GM18873 (cell line): ENCODE measurements around the gene SPSB1.

Experiments
- ATAC-seq: cut with Tn5 transposase; IDR thresholded peaks from one replicate; pipeline ENCODE4 v1.9.1; 2021; ENCODE audit warnings: mild to moderate bottlenecking, moderate library complexity, moderate number of reproducible peaks; ENCODE audit not compliant: unreplicated experiment, low FRiP score

SPSB1 gene

DNA sequence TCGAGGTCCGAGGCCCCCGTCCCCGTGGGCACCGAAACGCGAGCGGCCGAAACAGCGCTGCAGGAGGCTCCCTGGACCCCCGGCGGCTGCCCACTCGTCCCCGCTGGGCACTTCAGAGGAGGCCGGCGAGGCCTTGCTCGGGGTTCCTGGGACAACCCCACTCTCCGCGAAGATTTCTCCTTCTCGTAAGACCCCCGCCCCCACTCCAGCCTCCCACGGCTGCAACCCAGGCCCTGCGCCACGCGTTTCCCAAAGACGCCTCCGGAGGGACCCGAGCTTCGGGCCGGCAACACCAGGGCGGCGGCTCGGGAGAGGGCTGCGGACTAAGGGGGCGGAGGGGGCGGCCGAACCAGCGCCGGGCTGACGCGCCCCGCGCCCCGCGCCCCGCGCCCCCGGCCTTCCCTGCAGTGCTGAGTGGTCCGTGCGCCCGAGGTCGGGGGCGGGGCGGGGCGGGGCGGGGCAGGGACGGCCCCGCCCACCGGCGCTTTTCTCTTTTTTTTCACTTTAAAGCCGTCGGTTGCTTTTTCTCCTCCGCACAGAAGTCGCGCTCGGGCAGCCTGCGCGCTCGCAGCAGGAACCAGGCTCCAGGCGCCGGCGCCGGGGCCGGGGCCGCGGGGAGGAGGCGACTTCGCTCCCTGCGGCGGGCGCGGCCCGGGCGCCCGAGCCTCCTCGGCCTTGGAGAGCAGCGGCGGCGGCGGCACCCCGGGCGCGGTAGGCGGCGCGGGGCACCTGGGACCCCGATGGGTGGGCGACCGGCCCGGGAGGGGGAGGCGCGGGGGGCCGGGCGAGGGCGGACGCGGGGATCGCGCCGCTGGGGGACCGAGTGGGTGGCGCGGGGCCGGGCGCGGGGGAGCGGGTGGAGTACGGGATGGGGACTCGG is at the start of gene SPSB1:
SPSB1 (plus strand) TSS at position 534 of the 880 bp plus-strand sequence. CDS start 62,998 bp downstream, outside the sequence.
- no peak for ATAC-seq

DNA sequence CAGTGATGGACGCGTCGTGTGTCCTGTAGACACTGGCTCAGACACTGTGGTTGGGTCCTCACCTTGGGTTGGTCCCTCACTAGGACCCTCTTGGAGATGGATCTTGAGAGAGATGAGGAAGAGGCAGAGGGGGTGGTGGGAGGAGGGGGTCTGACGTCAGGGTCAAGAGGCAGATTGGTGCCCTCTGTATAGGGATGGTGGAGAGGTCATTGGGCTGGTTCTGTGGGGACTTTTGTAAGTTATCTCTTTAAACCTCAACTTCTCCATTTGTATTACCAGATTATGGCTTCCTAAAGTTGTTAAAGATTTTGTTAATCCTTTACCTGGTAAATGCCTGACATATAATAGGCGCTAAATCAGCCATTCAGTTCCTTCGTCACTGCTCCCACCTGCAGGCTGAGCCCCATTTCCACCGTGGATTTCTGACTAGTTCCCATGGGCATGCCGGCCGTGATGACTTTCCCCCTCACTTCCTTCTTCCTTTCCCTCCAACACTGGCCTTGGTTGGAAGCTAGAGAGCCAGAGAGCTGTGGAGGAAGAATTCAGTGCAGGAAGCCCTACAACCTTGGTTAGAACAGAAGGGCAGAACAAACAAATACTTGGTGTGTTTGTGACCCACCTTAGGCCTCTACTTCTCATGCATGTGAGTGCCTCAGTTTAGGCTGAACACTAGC is 49.5 kb upstream of the SPSB1 start:
- no peak for ATAC-seq

DNA sequence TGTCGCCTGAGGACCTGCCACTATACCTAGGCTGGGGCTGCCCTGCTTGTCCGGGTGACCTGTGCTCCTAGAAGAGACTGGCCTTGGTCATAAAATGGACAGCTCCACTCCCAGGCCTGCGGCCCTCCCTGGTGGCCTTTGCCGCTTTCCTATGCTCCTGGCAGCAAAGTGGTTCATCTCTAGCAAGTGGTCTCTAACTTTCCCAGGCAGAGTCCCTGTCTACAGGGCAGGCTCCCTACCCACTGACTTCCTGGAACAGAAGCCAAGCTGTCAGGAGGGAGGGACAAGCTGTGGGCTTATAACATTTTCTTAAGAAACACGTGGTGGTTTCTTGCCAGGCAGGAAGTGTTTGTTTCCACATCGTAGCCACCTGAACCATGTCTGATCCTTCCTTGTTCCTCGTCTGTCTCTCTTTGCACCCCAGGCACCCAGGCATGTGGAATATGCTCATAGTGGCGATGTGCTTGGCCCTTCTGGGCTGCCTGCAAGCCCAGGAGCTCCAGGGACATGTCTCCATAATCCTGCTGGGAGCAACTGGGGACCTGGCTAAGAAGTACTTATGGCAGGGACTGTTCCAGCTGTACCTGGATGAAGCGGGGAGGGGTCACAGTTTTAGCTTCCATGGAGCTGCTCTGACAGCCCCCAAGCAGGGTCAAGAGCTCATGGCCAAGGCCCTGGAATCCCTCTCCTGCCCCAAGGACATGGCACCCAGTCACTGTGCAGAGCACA is 48.0 kb upstream of the SPSB1 start:
- ATAC-seq = no peak

DNA sequence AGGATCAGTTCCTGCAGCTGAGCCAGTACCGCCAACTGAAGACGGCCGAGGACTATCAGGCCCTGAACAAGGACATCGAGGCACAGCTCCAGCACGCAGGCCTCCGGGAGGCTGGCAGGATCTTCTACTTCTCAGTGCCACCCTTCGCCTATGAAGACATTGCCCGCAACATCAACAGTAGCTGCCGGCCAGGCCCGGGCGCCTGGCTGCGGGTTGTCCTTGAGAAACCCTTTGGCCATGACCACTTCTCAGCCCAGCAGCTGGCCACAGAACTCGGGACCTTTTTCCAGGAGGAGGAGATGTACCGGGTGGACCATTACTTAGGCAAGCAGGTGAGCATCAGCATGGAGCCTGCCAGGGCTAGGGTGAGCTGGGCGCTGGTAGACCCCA is 47.5 kb upstream of the SPSB1 start:
- ATAC-seq = no peak

DNA sequence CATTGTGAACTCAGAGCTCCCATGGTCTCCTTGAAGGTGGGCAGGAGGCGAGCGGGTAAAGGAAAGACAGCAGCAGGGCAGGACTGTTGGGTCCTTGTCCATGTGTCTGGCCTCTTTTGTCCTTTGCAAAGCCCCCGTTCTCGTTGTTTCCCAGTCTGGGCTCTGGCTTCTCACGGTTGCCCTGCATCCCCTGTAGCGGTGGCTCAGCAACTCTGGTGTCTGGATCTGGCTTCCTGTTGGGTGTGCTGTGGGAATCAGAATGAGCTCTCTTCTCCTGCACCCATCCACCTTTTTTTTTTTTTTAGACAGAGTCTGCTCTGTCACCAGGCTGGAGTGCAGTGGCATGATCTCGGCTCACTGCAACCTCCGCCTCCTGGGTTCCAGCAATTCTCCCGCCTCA is 47.0 kb upstream of the SPSB1 start:
- ATAC-seq = no peak

DNA sequence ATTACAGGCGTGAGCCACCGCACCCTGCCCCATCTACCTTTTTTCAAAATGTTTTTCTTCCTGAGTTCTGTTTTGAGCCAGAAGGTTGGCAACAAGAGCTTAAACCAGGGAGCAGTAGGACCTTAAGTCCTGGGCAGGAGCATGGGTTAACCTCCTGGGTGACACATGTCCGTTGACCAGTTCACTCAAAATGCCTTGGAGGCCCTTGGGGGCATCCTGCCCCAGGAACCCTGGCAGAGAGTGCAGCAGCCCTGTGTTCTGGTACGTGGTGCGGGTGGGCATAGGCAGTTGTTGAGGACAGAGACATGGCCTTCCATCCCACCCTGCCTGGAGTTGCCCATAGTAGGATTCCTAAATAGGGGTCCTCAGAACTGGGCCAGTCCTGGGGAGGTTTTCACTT is 46.5 kb upstream of the SPSB1 start:
- ATAC-seq = no peak

DNA sequence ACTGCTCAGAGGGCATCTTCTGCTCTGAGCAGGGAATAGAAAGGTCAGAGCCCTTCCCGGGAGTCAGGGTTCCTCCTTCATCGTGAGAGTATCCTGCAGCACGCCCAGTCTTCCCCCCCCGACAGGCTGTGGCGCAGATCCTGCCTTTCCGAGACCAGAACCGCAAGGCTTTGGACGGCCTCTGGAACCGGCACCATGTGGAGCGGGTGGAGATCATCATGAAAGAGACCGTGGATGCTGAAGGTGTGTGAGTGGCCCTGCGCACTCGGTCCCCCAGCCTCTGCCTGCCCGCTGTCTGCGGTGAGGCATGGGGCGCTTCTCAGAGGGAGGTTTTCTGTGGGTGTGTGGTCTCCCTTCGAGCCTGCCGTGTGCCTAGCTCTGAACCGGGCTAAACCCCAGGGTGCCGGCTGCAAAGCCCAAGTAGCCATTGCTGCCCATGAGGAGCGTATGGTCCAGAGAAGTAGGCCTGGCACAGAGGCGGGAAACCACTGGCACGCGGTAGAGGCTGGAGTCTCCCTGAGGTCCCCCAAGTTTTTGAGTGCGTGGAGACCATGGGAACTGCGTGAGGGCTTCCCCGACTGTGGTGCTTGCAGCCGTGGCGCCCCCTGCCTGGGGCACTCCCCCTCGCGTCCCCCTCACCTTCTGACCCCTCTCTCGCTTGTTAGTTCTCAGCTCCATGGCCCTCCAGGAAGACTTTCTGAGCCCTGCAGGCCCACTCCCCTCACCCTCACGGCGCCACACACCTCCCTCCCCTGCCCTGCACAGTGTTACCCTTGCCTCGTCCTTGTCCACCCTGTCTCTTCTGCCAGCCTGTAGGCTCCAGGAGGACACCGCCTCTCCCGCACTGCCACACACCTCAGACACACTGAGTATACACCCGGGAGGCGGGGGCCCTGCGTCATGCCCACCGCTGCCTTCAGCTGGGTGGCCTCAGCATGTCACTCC is 45.6 kb upstream of the SPSB1 start:
- no peak for ATAC-seq

DNA sequence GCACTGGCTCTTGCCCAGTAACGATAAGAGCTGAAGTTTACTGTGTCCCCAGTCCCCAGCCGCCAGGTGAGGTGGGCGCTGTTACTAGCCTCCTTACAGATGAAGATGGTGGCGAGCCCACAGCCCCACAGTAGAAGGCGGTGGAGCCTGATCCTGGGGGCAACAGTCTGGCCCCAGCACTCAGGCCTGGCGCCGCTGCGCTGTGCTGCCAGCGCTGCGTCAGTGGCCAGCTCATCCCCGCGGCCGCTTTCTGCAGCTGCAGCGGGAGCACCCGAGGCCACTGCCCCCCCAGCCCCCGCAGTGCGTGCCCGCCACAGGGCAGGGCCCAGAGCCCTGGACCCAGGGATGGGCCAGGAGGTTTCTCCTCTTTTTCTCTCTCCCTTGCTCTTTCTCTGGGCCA is 44.8 kb upstream of the SPSB1 start:
- ATAC-seq = no peak

DNA sequence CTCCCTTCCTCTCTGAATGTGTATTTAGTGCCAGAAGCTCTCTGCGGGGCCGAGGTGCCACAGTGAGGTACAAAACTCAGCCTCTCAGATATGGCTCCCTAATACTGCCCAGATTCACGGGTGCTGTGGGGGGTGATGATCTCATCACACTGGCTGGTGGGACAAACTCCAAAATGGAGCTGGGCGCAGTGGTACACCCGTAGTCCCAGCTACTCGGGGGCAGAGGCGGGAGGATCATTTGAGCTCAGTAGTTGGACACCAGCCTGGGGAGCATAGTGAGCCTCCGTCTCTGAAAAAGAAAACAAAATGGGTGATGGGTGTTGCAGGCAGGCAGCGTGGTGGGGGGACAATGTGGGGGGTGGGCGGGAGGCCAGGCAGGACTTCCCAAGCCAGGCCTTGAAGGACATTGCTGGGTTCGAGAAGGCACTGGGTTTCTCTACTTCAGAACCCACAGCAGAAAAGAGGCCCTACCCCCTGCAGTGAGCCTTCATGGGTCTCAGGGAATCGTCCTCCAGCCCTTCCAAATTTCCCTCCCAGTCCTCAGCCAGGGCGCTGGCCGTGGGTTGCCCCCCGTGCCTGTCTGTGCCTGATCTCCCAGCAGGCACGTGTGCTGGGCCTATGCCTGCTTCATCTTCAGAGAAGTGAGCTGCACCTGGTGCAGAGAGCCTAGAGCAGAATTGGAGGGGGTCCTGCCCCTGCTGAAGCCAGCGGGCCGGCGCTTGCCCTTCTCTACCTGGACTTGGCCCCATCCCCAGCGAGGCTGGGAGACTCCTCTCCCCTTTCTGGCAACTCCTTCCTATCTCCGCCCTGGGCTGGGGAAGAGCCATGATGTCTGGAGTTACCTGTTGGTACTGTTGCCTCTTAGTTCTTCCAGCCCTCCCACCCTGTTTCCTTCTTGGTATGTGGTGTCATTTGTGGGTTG is 44.1 kb upstream of the SPSB1 start:
- ATAC-seq = no peak

DNA sequence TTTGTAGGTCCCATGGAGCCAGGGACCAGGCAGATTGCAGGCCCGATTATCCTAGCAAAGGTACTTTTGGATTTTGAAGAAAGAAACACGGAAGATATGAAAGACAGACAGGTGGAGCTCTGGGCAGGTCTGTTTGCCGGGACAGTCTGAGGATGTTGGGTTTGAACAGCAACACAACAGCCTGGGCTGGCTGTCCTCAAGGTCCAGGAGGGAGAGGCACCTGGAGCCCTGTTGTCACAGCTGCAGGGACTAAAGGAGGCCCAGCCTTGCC is 43.5 kb upstream of the SPSB1 start:
- ATAC-seq = no peak

DNA sequence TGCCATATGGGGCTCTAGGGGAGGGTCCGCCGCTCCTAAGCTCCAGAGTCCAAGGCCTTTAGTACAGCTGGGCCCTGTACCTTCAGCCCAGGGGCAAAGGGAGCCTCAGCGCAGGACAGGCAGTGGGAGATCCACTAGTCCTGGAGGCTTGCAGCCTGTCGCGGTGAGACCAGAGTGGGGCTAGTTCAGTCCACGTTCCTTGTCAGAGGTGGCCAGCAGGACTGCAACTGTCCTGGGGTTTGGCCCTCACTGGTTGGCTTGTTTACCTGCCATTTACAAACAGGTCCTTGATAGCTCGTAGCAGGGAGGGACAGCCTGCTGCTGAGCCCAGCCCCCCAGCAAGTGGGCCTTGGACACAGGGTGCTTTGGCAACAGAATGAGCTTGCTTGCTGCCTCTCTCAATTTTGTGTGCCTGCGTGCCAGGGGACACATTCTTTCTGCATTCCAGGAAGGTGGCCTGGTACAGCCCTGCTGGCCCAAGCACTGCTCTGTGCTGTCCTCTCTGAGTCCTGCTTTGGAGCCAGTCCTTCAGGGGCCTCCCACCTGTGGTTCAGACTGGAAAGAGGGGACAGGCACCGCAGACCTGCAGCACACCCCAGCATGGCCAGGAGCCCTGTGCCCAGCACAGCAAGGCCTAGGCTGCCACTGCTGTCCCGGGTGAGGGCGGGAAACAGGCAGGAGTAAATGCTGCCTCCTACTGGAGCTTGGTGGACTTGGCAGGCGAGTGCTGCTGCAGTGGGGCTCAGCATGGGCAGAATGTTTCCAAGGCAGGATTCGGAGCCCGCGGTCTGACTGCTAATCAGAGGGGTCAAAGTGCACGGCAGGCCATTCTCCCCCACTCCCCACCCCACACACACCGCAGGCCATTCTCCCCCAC is 42.9 kb upstream of the SPSB1 start:
- no peak for ATAC-seq

DNA sequence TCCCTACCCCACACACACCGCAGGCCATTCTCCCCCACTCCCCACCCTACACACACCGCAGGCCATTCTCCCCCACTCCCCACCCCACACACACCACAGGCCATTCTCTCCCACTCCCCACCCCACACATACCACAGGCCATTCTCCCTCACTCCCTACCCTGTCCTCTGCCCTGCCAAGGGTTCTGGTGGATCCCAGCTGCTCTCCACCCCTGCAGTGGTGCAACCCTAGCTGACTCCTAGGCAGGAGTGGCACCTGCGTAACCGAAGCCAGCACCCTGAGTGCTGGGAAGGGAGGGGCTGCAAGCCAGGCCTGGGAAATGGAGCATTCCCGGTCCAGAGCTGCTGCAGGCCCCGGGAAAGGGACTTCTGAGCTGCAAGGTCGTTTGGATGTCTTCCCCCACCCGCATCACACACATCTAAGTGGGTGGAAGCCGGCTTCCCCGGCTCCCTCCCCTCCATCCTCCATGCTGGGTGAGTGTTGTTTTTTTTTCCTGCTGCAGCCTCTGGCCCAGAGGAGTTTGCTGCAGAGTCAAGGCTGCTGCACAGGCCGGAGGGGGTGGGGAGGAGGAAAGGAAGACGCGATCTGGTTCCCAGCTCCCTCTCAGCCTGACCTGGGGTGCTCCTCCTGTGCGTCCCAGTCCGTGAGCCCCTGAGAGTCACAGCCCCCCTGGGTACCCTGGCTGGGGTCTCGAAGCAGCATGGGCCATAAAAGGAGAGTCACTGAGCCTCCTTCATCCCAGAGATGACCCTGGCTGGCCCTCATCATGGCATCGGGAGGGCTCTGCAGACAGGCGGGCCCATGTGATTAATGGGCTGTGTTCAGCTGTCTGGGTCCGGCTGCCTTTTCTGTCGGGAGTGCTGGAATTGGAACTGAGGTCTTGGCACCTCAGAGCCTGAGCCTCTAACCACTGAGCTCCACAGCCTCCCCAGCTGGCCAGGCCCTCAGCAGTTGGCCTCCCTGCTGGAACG is 42.0 kb upstream of the SPSB1 start:
- no peak for ATAC-seq

DNA sequence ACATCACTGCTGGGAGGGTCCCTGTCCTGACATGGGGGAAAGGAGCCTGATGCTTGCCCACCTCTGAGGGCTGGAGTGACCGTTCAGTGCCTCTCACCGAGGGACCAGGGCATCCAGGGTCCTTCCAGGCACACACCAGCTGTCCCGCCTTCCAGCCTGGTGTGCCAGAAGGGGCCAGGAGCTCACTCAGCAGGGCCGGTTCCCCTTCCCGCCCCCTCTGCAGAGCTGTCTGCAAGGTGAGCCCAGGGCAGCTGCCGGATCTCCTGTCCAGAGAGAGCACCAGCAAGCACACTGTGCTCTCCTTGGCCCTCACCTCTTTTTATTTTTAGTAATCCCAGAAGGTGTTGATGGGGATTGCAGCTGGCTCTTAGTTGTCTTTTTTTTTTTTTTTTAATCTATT is 41.2 kb upstream of the SPSB1 start:
- no peak for ATAC-seq

DNA sequence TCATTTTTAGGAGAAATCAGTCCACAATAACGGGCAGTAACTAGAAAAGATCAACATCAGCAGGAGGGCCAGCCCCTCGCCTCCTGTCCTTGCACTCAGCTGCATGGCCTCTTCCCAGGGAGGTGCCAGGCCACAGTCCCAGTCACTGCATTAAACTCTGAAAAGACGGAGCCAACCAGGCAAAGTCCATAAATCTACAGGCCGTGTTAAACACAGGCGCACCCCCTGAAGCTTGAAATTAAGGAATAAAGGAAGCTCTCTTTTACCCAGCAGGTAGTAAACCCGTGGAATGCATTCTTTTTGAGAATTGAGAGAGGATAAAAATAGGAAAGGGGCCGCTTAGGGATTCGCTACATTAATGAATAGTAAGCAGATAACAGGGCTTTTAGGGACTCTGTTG is 39.7 kb upstream of the SPSB1 start:
- no peak for ATAC-seq

DNA sequence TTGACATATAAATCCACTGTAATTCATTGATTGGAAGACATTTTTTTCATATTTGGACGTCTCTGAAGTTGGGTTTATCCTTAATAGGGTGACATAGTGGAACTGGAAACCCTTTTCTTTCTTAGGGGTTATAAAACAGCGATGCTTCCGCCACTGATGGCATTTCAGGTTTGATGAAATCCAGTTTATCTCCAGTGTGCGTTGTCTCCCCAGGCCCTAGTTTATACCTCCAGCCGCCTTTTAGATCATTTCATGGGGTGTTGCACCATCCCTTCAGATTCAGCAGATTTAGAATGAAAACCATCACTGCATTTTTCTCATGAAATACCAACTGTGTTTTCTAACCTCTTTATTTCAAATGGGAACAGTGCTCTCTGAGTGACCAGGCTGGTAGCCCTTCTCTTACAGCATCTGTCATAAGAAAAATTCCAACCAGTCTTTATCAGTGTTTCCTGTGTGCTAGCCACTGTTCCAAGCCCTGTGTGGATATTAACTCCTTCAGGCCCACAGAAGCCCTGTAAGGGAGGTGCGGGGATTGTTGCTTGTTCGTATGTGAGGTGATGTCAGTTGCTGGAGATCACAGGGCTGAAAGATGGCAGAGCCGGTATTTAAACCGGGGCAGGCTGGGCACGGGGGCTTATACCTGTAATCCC is 39.1 kb upstream of the SPSB1 start:
- no peak for ATAC-seq

DNA sequence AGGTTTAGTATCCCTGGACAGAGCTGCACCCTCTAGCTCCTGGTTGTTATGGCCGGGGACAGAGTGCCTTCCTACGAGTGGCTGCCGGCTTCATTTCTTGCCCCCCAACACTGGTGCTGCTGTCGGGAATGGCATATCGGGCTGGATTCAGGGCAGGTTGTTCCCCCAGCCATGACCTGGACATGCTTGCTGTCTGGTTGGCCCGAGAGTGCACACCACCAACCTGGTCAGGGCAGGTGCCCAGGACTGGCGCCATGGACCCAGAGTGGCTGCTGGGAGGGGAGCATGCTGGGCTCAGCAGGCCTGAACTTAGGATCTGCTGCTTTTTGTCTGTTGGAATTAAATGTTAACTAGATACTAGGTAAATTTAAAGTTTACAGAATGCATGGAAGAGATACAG is 36.4 kb upstream of the SPSB1 start:
- no peak for ATAC-seq

DNA sequence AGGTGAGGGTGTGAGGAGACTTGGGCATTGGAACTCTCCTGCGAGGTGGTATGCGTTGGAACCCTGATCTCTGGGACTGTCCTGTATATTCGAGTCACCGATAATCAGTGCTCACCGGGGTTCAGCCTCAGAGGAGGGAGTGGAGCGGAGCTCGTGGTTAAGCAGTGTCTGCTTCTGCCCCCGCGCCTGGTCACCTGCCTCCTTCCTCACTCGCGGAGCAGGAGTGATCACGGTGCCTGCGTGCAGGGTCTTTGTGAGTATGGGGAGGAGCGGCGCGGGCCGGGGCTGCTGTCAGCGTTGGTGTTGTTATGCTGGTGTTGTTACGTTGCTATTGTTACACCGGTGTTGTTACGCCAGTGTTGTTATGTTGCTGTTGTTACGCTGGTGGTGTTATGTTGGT is 34.8 kb upstream of the SPSB1 start:
- ATAC-seq = no peak
